Measurements from ENCODE around the gene ITPR3.

- TF ChIP-seq CTCF (IDR thresholded peaks at IDR 0.05) (no peak), POLR2A (IDR thresholded peaks at IDR 0.05) (no peak), POLR2AphosphoS5 (IDR thresholded peaks at IDR 0.05) (no peak), EP300 (IDR thresholded peaks at IDR 0.05) (no peak)
These were observed 38.0 kb downstream of the ITPR3 start for GRCh38 chr6:33658982-33659689.
